Stimulated activated CD4-positive, alpha-beta T cell treated with anti-CD3 and anti-CD28 coated beads, Interleukin-1b, Interleukin-23, amount 100 ng/mL, for 48 hours (primary cell): ENCODE results near the gene SLC25A1.
A peak's percentile ranks its signal among the peaks of the same experiment; 100 is the strongest.

Source experiments
- DNase-seq: peaks from one replicate; pipeline ENCODE4 v3.0.0-alpha.2; 2020

The SLC25A1 gene

DNA sequence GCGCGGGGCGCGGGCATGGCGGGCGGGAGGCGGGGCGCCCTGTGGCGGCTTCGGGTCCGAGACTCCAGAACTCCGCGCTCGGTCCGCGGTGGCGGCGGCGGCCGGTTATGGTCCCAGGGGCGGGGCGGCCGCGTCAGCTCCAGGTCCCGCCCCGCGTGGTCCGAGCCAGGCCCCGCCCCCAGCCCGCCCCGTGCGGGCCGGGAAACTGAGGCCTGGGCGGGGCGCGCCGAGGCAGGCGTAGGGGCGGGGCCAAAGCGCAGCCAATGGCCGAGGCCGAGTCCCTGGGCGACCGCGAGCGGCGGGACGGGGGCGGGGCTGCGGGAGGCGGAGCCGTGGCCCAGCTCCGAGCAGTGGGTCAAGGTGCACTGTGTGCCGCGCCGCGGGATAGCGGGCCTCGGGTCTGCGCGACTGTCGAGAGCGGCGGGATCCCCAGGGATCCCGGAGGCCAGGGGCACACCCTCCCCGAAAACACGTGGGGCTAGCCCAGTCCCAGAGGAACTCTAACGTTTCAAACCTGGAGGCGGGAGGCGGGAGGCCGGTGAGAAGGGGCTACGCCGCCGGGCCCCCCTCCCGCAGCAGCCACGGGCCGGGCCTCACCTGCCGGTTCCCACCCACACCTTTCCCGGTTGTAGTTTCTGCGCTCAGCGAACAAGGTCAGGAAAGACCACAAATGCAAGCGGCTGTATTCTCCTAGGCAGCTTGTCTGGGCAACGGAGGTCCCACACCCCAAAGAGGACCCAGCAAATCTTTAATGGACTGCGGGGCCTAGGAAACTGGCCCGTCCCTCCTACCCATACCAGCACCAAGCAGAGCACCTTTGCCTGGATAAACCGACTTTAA is at the start of gene SLC25A1:
TSS of gene SLC25A1 (minus strand) at position 80 of the 840 bp plus-strand sequence. CDS start at position 17, 63 bp downstream.
- DNase-seq, result peak; percentile 86

GRCh38 chr22:19228179-19228578 is 49.6 kb upstream of the SLC25A1 start:
- DNase-seq, result no peak

DNA sequence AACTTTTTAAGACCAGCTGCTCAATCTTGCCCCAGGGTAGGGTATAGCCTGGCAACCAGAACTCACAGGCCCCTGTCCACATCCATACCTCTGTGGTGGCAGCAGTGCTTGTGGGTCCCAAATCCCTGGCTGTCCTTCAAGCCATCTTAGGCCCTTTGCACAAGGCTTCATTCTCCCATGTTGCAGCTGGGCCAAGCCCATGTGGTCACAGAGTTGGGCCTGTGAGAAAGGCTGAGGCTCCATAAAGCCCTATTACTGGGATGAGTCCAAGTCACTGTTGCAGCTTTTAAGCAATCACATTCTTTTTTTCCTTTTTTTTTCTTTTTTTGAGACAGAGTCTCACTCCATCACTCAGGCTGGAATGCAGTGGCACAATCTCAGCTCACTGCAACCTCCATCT is 47.9 kb upstream of the SLC25A1 start:
- DNase-seq, result no peak

DNA sequence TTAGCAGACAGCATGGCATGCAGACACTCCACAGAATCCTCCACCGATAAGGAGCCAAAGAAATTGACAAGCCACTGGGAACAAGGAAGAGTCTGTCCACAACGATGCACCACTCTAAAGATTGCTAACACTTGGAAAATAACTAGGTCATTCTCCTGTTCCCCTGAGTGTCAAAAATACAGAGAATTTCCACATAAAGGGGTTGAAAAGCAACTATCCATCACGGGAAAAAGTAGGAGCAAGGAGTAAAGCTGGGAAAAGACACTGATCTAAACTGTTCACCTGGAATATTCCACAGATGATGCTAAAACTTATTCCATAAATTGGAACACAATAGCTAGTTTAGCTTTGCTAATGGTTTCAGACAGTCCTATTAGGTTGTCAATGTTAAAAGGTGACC is 47.0 kb upstream of the SLC25A1 start:
- DNase-seq, result no peak

DNA sequence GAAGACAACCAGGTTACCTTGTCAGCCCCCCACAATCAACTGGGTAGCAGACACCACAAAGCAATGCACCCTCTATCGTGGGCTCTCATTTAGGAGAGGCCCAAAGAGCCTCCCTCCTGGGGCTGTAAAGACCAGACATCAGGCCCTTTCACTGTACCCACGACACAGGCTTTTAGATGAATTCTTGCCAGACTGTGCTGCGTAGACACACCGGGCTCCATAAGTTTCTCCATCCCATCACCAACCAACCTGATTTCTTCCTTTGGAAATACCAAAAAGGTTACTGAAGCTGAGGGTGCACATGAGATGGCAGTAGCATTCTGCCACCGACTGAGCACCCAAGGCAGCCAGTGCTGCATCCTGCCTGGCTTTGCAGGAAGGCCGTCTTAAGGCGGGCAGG is 46.4 kb upstream of the SLC25A1 start:
- no peak for DNase-seq

DNA sequence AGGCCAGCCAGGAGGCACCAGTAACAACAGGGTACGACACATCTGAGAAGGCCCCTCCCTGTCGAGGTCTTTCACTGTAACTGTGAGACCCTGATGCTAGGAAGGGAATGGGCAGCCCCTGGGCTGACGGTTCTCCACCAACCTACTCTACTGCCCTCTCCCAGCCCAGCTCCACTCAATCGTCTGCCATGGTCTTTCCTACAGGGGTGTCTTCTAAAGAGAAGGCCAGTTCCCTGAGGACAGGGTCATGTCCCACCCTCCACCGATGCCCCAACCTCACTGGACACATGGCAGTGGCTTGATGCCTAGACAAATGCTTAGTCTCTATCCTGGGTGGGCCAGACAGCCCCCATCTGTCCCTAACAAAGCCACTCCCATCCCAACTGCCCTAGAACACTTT is 46.0 kb upstream of the SLC25A1 start:
- DNase-seq, result no peak

DNA sequence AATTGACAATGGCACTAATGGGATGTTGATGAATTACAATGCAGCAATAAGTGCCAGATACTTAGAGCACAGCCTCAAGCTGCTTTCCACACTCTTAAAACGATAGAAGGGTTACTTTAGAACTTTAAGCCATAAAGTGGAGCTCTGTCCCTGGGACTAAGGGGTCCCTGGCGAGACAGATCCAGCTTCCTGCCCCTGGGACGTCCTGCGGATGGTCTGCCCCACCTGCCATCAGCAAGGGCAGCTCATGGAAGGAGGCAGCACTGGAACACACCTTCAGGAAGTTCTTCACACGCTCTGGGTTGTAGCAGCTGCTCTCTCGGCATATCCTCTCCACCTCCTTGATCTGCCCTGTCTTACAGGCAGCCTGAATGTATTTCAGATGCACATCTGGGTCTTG is 45.1 kb upstream of the SLC25A1 start:
- DNase-seq, result no peak

DNA sequence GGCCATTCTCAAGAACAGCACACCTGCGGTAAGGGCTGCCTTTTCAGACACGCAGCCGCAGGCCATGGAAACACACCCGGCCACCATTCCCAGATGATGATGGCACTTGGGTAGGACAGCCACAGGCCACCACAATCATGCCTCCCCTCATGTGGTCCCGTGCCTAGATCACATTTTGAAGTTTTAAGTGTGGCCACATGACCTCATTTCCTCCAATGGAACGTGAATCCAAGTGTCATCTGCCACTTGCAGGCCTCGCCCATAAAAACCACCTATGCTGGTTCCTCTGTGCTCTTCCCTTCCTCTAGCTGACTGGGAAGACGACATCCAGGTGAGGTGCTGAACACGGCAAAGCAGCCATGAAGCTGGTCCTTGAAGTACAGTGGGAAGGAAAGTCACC is 44.6 kb upstream of the SLC25A1 start:
- no peak for DNase-seq

GRCh38 chr22:19222242-19223005 is 43.9 kb upstream of the SLC25A1 start:
- no peak for DNase-seq

- no peak for DNase-seq
Observed at GRCh38 chr22:19220867-19221266, 42.3 kb upstream of the SLC25A1 start.

DNA sequence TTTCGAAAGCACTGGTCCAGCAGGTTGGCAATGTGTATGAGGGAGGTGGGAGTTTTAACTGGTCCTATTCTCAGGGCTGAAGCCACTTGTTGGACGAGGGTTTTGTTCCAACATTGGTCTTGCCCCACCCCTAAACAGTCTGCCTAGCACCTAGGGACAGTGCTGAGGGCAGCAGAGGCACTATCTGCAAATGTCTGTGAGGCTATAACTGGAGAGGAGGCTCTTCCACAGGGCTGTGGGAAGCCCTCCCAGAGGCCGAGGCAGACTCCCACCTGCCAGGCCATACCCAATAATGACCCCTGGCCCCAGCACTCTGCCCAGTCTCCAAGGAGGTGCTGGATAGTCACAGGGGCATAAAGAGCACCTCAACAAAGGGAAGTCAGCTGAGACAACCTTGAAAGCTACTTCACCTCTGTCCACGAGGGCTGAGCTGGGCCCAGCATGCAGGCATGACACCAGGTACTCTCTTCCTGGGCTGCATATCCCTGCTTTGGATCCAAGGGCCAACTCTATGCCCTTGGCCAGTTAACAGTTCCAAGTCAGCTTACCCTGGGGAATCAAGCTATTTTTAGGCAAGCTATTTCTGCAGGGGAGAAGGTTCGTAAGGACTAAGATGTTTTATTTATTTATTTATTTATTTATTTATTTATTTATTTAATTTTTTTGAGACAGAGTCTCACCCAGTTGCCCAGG is 40.2 kb upstream of the SLC25A1 start:
- DNase-seq, result no peak

DNA sequence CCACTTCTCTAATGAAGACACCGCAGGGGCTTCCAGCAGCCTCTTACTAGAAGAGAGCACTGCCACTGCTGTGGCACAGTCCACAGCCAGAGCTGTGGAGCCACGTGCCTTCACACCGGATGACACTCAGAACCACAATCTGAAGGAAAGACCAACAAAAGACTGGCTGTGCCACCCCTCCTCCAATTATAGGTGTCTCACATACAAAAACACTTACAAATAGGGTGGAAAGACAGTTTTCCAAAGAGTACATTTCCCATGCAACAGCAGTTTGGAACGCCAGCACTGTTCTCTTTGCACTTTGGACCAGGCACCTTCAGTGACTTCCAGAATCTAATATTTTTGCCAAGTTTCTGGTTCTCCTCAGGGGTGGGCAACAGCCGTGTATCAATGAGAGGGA is 38.0 kb upstream of the SLC25A1 start:
- DNase-seq, result no peak

GRCh38 chr22:19215360-19215759 is 36.8 kb upstream of the SLC25A1 start:
- DNase-seq, result no peak

GRCh38 chr22:19214078-19214473 is 35.5 kb upstream of the SLC25A1 start:
- no peak for DNase-seq

- DNase-seq, result no peak
Observed at GRCh38 chr22:19213442-19214077, 35.0 kb upstream of the SLC25A1 start.

GRCh38 chr22:19213001-19213400 is 34.5 kb upstream of the SLC25A1 start:
- DNase-seq, result no peak

DNA sequence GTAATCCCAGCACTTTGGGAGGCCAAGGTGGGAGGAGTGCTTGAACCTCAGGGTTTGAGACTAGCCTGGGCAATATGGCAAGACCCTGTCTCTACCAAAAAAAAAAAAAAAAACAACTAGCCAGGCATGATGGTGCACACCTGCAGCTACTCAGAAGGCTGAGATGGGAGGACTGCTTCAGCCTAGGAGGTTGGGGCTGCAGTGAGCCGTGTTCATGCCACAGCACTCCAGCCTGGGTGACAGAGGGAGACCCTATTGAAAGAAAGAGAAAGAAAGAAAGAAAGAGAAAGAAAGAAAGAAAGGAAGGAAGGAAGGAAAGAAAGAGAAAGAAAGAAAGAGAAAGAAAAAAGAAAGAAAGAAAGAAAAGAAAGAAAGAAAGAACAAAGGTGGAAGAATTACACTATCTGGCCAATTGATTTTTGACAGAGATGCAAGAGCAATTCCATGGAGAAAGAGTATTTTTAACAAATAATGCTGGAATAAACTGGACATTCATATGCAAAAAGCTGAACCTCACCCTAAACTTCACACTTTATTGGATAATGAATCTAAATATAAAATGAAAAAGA is 33.9 kb upstream of the SLC25A1 start:
- DNase-seq, result no peak

- no peak for DNase-seq
Observed at GRCh38 chr22:19210188-19210587, 31.7 kb upstream of the SLC25A1 start.

DNA sequence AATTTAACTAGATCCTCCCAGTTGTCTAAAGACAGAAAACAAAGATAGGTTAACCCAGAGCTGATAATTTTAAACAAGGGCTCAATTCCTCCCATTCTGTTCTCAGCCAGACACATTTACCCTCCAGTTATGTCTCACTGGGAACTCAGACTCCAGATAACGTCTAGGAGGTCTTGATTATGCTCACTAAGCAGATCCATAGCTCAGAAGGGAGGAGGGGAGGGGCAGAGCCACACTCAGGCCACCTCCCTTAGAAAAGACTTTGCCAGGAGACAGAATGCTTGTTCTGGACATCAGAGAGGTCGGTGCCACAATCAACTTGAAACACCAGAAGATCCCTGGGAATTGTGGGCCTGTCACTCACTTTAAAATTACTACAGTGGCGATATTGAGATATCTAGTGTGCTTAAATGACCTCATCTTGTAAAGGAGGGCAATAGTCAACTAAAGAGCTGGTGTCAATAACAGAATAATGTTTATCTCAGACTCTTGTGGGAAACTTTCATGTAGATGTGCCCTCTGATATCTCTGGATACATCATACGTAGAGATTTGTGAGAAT is 29.8 kb upstream of the SLC25A1 start:
- DNase-seq, result no peak

DNA sequence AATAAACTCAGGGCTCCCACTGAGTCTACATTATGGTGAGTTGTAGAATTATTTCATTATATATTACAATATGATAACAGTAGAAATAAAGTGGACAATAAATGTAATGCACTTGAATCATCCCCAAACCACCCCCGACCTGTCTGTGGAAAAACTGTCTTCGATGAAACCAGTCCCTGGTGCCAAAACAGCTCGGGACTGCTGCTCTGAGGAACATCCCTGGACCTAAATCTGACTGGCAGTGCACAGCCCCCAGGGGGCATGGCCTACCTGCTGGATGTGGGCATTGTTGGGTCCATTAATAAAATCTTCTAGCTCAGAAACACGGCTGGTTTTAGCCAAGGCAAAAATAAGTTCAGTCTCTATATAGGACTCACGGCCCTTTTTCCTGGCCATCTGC is 29.3 kb upstream of the SLC25A1 start:
- DNase-seq, result no peak

- no peak for DNase-seq
Observed at GRCh38 chr22:19207401-19207808, 28.9 kb upstream of the SLC25A1 start.

GRCh38 chr22:19206287-19206686 is 27.8 kb upstream of the SLC25A1 start:
- no peak for DNase-seq
